Endothelial cell of umbilical vein (primary cell): ENCODE results near the gene CAPN15. TPM values are rescaled to one million over a fixed set of nuclear protein-coding genes. Genes with fewer than 3 reads are reported as not detected.

Source experiments
- BruUV-seq: library from RNA; stranded (reverse); fragments of 400-500 nt; replicated peaks from 2 replicates; lab custom pipeline; 2021; lab: Mats Ljungman, UMichigan
- CTCF ChIA-PET: fragments of 300-600, 350-600 bp; sonication (Branson Sonifier 250); formaldehyde crosslinking; loops from one replicate; lab custom pipeline; 2021; ENCODE audit warnings: antibody characterized with exemption, inconsistent platforms; lab: Charles Lee
- POLR2A ChIA-PET: fragments of 300-600, 350-600 bp; sonication (Branson Sonifier 250); formaldehyde crosslinking; loops from one replicate; lab custom pipeline; 2021; ENCODE audit warnings: antibody characterized with exemption, inconsistent platforms; lab: Charles Lee
- DNase-seq: peaks from one replicate; pipeline ENCODE4 v3.0.0-alpha.2; 2011; ENCODE audit warnings: low read depth, low spot score
- FAIRE-seq: peaks from 2 replicates; lab custom pipeline; 2011; peaks lifted over from hg19 to GRCh38; lab: Jason Lieb, UNC
- H2AFZ ChIP-seq: 2 replicates; pipeline ENCODE4 v1.6.0; 2012; ENCODE audit warnings: low read depth, low read length, control low read depth, inconsistent platforms
- H3K27ac ChIP-seq: 2 replicates; pipeline ENCODE4 v1.5.1; 2011; ENCODE audit warnings: low read depth, mild to moderate bottlenecking, control low read depth, low read length, moderate library complexity; ENCODE audit not compliant: insufficient read depth
- H3K27me3 ChIP-seq, 2 experiments: 2 replicates each; pipeline versions ENCODE4 v1.6.0 to v1.6.1; 2011; ENCODE audit warnings: low read length in 2 of 2, mixed read lengths in 1 of 2; ENCODE audit not compliant: control insufficient read depth in 2 of 2, insufficient read depth in 2 of 2
- H3K36me3 ChIP-seq, 2 experiments: 2 replicates in 1 of 2; 3 replicates in 1 of 2; pipeline ENCODE4 v1.5.1; 2011; ENCODE audit warnings: low read length in 2 of 2, mild to moderate bottlenecking in 1 of 2, moderate library complexity in 1 of 2; ENCODE audit not compliant: control insufficient read depth in 2 of 2, insufficient read depth in 2 of 2; ENCODE audit errors: extremely low read depth in 1 of 2
- H3K4me1 ChIP-seq: 3 replicates; pipeline ENCODE4 v1.5.1; 2011; ENCODE audit warnings: mild to moderate bottlenecking, low read length; ENCODE audit not compliant: control insufficient read depth, insufficient read depth; ENCODE audit errors: extremely low read depth
- H3K4me2 ChIP-seq: 2 replicates; pipeline ENCODE4 v1.6.1; 2011; ENCODE audit warnings: low read length, control low read depth, mixed read lengths; ENCODE audit not compliant: insufficient read depth
- H3K4me3 ChIP-seq, 3 experiments: fragments of 200-600 bp in 1 of 3; sonication (generic), shearing (Covaris generic) in 1 of 3; replicated peaks in 1 of 3; 2 replicates each; pipeline ENCODE4 v1.5.1; 2011 to 2016; ENCODE audit warnings: control low read depth in 3 of 3, low read length in 3 of 3, mild to moderate bottlenecking in 2 of 3, inconsistent platforms in 1 of 3, low read depth in 1 of 3, moderate library complexity in 1 of 3; ENCODE audit not compliant: insufficient read depth in 1 of 3
- H3K79me2 ChIP-seq: 2 replicates; pipeline ENCODE4 v1.6.0; 2012; ENCODE audit warnings: low read length, inconsistent platforms; ENCODE audit not compliant: control insufficient read depth, insufficient read depth
- H3K9ac ChIP-seq: replicated peaks from 2 replicates; pipeline ENCODE3; 2011; ENCODE audit warnings: low read length, control low read depth; ENCODE audit not compliant: insufficient read depth; ENCODE audit errors: extremely low read depth
- H3K9me1 ChIP-seq: replicated peaks from 3 replicates; pipeline ENCODE4 v1.6.0; 2011; ENCODE audit warnings: mild to moderate bottlenecking, low read length; ENCODE audit not compliant: control insufficient read depth, insufficient read depth; ENCODE audit errors: extremely low read depth
- H3K9me3 ChIP-seq: replicated peaks from 2 replicates; pipeline ENCODE4 v1.5.1; 2012; ENCODE audit warnings: low read length, inconsistent platforms; ENCODE audit not compliant: control insufficient read depth, insufficient read depth
- H4K20me1 ChIP-seq: replicated peaks from 2 replicates; pipeline ENCODE3; 2011; ENCODE audit warnings: mild to moderate bottlenecking, low read length; ENCODE audit not compliant: control insufficient read depth, insufficient read depth; ENCODE audit errors: extremely low read depth
- FOS ChIP-seq: IDR thresholded peaks from 2 replicates; pipeline ENCODE4 v1.6.1; 2011; ENCODE audit warnings: mild to moderate bottlenecking, low read length, moderate library complexity, borderline replicate concordance; ENCODE audit not compliant: insufficient read depth
- dilution Hi-C: fragments of 300-500 bp; cut with MboI; formaldehyde crosslinking; loops from one replicate; pipeline ENCODE4 v1.15.0; 2019; ENCODE audit warnings: low sequenced_read_pairs; ENCODE audit not compliant: extremely low pct_ligation_motif_present
- intact Hi-C: fragments of 100-400 bp; cut with micrococcal nuclease; formaldehyde crosslinking; loops from one replicate; pipeline ENCODE4 v1.10.0; 2022
- polyA plus RNA-seq, 4 experiments: library from polyadenylated mRNA; depleted of rRNA in 3 of 4; stranded (reverse) in 3 of 4; unstranded in 1 of 4; fragments of >200 nt; gene quantifications; 2 replicates each; pipeline versions ENCODE4 v1.2.1 to v1.2.3, GENCODE V29; 2011 to 2012; ENCODE audit warnings: missing spikeins in 1 of 4
- total RNA-seq: library from RNA; stranded (reverse); gene quantifications from 2 replicates; pipeline ENCODE4 v1.2.3, GENCODE V29; 2021
- TF ChIP-seq, protein P1 (sequence below), 2 donors: IDR thresholded peaks; 1 replicate in 1 of 2; 2 replicates in 1 of 2; pipeline ENCODE4 v1.5.1; 2011; ENCODE audit warnings: low read length in 2 of 2, mild to moderate bottlenecking in 2 of 2, moderate library complexity in 2 of 2, control low read depth in 1 of 2, inconsistent platforms in 1 of 2, low read depth in 1 of 2; ENCODE audit not compliant: insufficient read depth in 1 of 2; ENCODE audit errors: extremely low read depth in 1 of 2

Gene CAPN15
- total and polyA plus RNA-seq, 2 donors (not counting 3 experiments of a cell fraction or from before 2014, with no cell fraction given), result 33.9 to 65.0 TPM

DNA sequence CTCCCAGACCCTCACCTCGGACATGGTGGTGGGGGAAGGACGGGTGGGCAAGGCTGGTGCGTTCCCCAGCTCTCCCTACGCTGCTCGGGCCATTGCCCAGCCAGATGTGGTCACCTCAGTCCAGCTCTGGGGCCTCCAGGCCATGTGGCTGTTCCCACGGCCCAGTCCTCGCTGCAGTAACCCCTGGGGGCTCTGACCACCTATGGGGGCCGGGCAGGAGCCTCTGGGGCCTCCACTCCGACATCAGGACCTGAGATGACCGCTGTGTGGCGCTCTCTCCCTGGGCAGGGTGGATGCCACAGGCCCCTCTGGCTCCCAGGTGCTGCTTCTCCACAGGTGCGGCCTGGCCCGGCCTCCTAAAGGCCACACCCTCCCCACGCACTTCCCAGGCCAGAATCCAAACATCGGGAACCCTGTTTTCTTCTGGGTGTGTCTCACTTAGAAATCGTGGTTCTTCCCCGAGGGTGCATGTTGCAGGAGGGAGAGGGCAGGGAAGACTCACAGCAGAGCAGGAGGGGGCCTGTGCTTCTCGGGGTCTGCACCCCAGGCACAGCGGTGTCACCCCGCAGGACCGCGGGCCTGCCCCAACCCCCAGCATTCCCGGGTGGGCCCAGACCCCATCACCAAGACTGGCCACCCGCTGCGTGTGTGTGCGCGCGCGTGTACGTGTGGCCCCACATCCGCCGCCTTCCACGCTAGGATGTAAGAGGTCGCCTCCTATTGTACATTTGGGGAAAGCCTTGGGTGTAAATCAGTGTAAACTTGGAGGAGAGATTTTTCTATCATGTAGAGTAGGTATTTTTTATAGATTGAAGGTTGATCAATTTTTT lies 5.9 kb upstream of the CAPN15 start:
- no peaks in the 10 kb centered on the region for H3K9me3 ChIP-seq
- no peak overlapping the region for H3K4me2 ChIP-seq
- H3K4me3 ChIP-seq, result no peak overlapping the region
- TF ChIP-seq FOS, result no peak
- TF ChIP-seq, protein P1, sequence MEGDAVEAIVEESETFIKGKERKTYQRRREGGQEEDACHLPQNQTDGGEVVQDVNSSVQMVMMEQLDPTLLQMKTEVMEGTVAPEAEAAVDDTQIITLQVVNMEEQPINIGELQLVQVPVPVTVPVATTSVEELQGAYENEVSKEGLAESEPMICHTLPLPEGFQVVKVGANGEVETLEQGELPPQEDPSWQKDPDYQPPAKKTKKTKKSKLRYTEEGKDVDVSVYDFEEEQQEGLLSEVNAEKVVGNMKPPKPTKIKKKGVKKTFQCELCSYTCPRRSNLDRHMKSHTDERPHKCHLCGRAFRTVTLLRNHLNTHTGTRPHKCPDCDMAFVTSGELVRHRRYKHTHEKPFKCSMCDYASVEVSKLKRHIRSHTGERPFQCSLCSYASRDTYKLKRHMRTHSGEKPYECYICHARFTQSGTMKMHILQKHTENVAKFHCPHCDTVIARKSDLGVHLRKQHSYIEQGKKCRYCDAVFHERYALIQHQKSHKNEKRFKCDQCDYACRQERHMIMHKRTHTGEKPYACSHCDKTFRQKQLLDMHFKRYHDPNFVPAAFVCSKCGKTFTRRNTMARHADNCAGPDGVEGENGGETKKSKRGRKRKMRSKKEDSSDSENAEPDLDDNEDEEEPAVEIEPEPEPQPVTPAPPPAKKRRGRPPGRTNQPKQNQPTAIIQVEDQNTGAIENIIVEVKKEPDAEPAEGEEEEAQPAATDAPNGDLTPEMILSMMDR (IDR thresholded peaks at IDR 0.05; ENCODE audit: extremely low read depth in 1 of 2, insufficient read depth in 1 of 2, low read depth in 1 of 2, low read length in 2 of 2), result peak in 1 of 2 donors; percentile 14
- H3K4me1 ChIP-seq, result peaks cover 18% of the 10 kb centered on the region
- H3K27ac ChIP-seq, result no peak overlapping the region
- H3K9ac ChIP-seq, result no peak overlapping the region
- H2AFZ ChIP-seq, result no peak overlapping the region
- H3K27me3 ChIP-seq, result no peaks in the 10 kb centered on the region
- dilution Hi-C loops, result no loop called here
- no peak for FAIRE-seq
- no peak for DNase-seq
- CTCF ChIA-PET, result no interaction called here
- H4K20me1 ChIP-seq, result no peaks in the 10 kb centered on the region
- TSS peak; percentile 45 for BruUV-seq
- H3K79me2 ChIP-seq, result peaks cover 7% of the 10 kb centered on the region
- no peaks in the 10 kb centered on the region for H3K9me1 ChIP-seq
- peaks cover 0 to 17% of the 10 kb centered on the region in 2 experiments for H3K36me3 ChIP-seq
- POLR2A ChIA-PET, result interaction anchor here (0.5 kb wide), 1 partner anchor 119 kb away, joined by 3 read pairs; no protein-coding TSS in a partner anchor
- intact Hi-C loops, result no loop called here
